KMS-11 (cell line): ENCODE data around the gene BANF1.

ENCODE experiments used
- H2AFZ ChIP-seq: fragments of 200-600 bp; sonication (generic); 2 replicates; pipeline ENCODE4 v1.6.1; 2016; ENCODE audit warnings: antibody characterized with exemption, mixed run types, low read depth
- H3K27ac ChIP-seq: fragments of 200-600 bp; sonication (generic); 2 replicates; pipeline ENCODE4 v1.6.1; 2016; ENCODE audit warnings: mild to moderate bottlenecking, mixed run types
- H3K27me3 ChIP-seq: fragments of 200-600 bp; sonication (generic); 2 replicates; pipeline ENCODE4 v1.6.1; 2017; ENCODE audit warnings: mild to moderate bottlenecking, low read depth, mixed run types, moderate library complexity; ENCODE audit not compliant: insufficient read depth
- H3K36me3 ChIP-seq: fragments of 200-600 bp; sonication (generic); 2 replicates; pipeline ENCODE4 v1.6.1; 2017; ENCODE audit warnings: mild to moderate bottlenecking, mixed run types; ENCODE audit not compliant: insufficient read depth
- H3K4me1 ChIP-seq: fragments of 200-600 bp; sonication (generic); 2 replicates; pipeline ENCODE4 v1.6.1; 2016; ENCODE audit warnings: mild to moderate bottlenecking, low read depth, mixed run types; ENCODE audit not compliant: poor library complexity, severe bottlenecking
- H3K4me2 ChIP-seq: fragments of 200-600 bp; sonication (generic); 2 replicates; pipeline ENCODE4 v1.7.0; 2016; ENCODE audit warnings: mild to moderate bottlenecking, mixed run types
- H3K4me3 ChIP-seq: fragments of 200-600 bp; sonication (generic); IDR thresholded peaks from 2 replicates; pipeline ENCODE4 v1.6.1; 2017; ENCODE audit warnings: low read depth, low read length, mixed read lengths; ENCODE audit not compliant: insufficient read depth
- H3K79me2 ChIP-seq: fragments of 200-600 bp; sonication (generic); 2 replicates; pipeline ENCODE4 v1.6.1; 2016; ENCODE audit warnings: low read depth, mixed run types; ENCODE audit not compliant: insufficient read depth
- H3K9ac ChIP-seq: fragments of 200-600 bp; sonication (generic); 2 replicates; pipeline ENCODE4 v1.6.1; 2016; ENCODE audit warnings: mild to moderate bottlenecking, mixed run types
- H4K20me1 ChIP-seq: fragments of 200-600 bp; sonication (generic); 2 replicates; pipeline ENCODE4 v1.6.1; 2016; ENCODE audit warnings: mild to moderate bottlenecking, mixed run types; ENCODE audit not compliant: insufficient read depth
- TF ChIP-seq, protein P1 (sequence below): fragments of 200-600 bp; sonication (generic); conservative IDR thresholded peaks from 2 replicates; pipeline ENCODE4 v1.6.1; 2017; ENCODE audit warnings: low read depth, mild to moderate bottlenecking, antibody characterized with exemption, low read length, moderate library complexity, mixed read lengths

The BANF1 gene

DNA sequence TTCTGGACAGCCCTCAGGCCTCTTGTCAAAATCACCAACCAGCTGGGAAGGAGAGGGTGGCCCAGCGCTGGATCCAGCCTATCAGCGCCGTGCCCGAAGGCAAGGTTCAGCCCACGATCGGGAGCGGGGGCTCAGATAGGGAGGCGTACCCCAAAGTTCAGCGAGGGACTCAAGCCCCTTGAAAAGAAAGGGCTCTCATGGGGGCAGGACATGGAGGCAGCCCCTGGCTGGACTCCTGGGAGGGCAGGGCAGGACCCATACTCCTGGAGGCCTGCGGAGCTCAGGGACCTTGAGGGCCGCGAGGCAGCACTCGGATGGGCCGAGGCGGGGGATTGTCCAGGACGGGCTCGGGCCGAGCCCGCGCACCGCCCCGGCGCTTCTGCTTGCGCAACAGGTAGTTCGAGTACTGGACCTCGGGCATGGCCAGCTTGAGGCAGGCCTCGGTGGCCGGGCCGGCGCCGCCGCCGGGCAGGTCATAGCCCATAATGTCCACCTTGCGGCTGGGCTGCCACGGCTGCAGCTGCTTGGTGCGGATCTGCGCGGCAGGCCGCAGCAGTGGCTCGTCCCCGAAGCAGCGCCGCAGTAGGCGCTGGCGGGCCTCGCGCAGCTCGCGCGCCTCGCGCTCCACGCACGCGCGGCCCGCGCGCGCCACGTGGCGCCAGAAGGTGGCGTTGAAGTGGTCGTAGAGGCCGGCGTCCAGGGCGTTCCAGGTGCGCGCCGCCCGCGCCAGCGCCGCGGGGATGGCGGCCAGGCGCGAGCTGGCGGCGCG, 40.1 kb downstream of the BANF1 start:
- H3K9ac ChIP-seq: no peak overlapping the region
- H4K20me1 ChIP-seq: no peaks in the 10 kb centered on the region
- H3K79me2 ChIP-seq: no peaks in the 10 kb centered on the region
- H3K4me3 ChIP-seq: no peak overlapping the region
- TF ChIP-seq, protein P1, sequence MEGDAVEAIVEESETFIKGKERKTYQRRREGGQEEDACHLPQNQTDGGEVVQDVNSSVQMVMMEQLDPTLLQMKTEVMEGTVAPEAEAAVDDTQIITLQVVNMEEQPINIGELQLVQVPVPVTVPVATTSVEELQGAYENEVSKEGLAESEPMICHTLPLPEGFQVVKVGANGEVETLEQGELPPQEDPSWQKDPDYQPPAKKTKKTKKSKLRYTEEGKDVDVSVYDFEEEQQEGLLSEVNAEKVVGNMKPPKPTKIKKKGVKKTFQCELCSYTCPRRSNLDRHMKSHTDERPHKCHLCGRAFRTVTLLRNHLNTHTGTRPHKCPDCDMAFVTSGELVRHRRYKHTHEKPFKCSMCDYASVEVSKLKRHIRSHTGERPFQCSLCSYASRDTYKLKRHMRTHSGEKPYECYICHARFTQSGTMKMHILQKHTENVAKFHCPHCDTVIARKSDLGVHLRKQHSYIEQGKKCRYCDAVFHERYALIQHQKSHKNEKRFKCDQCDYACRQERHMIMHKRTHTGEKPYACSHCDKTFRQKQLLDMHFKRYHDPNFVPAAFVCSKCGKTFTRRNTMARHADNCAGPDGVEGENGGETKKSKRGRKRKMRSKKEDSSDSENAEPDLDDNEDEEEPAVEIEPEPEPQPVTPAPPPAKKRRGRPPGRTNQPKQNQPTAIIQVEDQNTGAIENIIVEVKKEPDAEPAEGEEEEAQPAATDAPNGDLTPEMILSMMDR: no peak
- no peaks in the 10 kb centered on the region for H3K36me3 ChIP-seq
- no peak overlapping the region for H3K27ac ChIP-seq
- H3K27me3 ChIP-seq: no peaks in the 10 kb centered on the region
- H3K4me2 ChIP-seq: no peak overlapping the region
- H3K4me1 ChIP-seq: peaks cover 25% of the 10 kb centered on the region
- no peak overlapping the region for H2AFZ ChIP-seq

DNA sequence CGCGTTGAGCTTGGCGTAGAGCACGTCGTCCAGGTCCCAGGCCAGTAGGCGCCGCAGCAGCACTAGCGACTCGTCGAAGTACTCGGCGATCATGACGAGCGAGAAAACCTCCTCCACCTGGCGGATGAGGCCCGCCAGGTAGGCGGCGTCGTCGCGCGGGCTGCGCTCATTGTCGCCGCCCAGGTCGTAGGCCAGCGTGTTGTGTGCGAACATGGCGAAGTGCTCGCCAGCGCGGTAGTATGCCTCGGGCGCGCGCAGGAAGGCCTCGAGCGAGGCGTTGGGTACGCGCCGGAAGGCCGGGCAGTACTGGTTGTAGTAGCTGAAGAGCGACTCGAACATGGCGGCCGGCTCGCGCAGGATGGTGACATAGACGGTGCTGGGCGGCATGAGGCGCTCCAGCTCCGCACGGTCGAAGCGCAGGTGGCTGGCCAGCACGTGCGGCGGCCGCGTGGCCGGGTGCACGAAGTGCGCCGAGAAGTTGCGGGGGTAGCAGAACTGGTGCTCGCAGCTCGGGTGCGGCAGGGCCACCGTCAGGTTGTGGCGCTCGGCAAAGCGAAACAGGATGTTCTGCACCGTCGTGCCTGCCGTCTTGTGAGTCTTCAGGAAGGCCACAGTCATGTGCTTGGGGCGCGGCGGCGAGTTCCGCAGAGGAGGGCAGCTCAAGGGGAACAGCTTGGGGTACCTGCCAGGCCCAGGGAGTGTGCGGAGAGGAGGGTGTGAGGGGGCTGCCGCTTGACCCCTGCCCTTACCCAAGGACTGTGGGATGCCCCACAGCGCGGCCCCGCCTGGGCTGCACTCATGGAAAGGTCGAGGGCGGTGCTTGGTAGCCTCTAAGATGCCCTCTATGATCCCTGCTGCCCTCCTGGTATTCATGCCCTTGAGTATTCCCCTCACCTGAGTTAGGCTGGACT, 40.9 kb downstream of the BANF1 start:
- H3K4me2 ChIP-seq: no peak overlapping the region
- no peak overlapping the region for H3K9ac ChIP-seq
- no peaks in the 10 kb centered on the region for H3K27me3 ChIP-seq
- H3K4me3 ChIP-seq: no peak overlapping the region
- no peaks in the 10 kb centered on the region for H4K20me1 ChIP-seq
- H2AFZ ChIP-seq: no peak overlapping the region
- no peaks in the 10 kb centered on the region for H3K79me2 ChIP-seq
- peaks cover 25% of the 10 kb centered on the region for H3K4me1 ChIP-seq
- H3K36me3 ChIP-seq: no peaks in the 10 kb centered on the region
- TF ChIP-seq, protein P1: no peak
- H3K27ac ChIP-seq: no peak overlapping the region

DNA sequence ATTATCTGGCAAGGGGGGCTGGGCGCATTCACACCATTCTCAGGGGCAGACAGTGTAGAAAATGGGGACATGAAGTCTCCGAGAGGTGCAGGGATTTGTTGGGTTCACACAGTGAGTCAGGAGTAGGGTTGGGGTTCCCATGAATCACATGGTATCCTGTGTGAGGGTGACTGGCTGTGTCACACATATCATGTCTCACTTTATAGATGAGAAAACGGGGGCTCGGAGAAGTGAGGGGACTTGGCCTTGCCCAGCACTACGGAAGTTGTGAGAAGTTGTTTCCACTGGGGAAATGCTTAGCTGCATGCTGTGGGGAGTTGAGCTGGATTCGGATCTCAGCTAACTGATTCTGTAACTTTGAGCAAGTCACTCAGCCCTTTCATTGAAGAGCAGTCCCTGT, 42.5 kb downstream of the BANF1 start:
- Histone ChIP-seq H3K4me2 (peak overlapping the region; percentile 63; the same call in 1 of the 2 replicates), H2AFZ (peak overlapping the region; percentile 60), H3K4me1 (peaks cover 25% of the 10 kb centered on the region), H3K27me3 (no peaks in the 10 kb centered on the region), H3K79me2 (no peaks in the 10 kb centered on the region), H4K20me1 (no peaks in the 10 kb centered on the region), H3K27ac (no peak overlapping the region), H3K4me3 (no peak overlapping the region), H3K36me3 (no peaks in the 10 kb centered on the region), H3K9ac (no peak overlapping the region)
- TF ChIP-seq, protein P1: no peak

DNA sequence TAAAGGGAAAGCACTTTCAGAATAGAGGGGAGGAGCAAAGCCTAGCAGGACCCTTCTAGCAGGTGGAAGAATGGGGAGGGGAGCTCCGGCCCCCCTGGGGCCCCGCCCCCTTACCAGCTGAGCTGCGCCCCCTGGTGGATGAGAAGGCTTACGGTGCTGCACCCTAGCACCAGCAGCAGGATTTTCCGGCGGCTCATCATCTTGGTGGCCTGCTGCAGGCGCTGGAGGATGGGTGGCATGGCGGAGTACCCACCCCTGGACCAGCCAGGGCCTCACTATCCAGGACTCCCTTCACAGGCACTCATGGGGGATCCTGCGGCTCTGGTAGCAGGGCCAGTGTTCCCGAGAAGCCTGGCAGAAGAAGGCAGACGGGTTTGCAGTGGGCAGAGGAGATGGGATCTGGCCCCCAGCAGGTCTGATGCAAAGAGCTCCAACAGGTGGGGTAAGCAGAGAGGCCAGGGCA, 42.9 kb downstream of the BANF1 start:
- TF ChIP-seq, protein P1: peak; percentile 93
- Histone ChIP-seq H4K20me1 (no peaks in the 10 kb centered on the region), H3K27me3 (no peaks in the 10 kb centered on the region), H3K4me2 (peak overlapping the region; percentile 63), H2AFZ (peak overlapping the region; percentile 60), H3K79me2 (no peaks in the 10 kb centered on the region), H3K27ac (no peak overlapping the region), H3K36me3 (no peaks in the 10 kb centered on the region), H3K9ac (no peak overlapping the region), H3K4me3 (no peak overlapping the region), H3K4me1 (peaks cover 25% of the 10 kb centered on the region)
